ENCODE measurements around the gene C4orf51. TPM values are rescaled to one million over a fixed set of nuclear protein-coding genes. Genes with fewer than 3 reads are reported as not detected.
A peak's percentile ranks its signal among the peaks of the same experiment; 100 is the strongest.

Gene C4orf51
- polyA plus RNA-seq, 1 experiment, result not detected

- H3K27ac ChIP-seq (ENCODE audit: low read depth, low read length), result peak overlapping the region; percentile 100
- no peaks in the 10 kb centered on the region for H3K9me3 ChIP-seq (ENCODE audit: control insufficient read depth, insufficient read depth, low read length)
- H3K27me3 ChIP-seq (ENCODE audit: control insufficient read depth, insufficient read depth, low read length), result no peaks in the 10 kb centered on the region
- no peak for TF ChIP-seq CTCF (IDR thresholded peaks at IDR 0.05; ENCODE audit: low read depth, low read length)
- POLR2A ChIA-PET, result no interaction called here
- no peak for DNase-seq (ENCODE audit: low read depth, low spot score)
- H3K4me3 ChIP-seq (ENCODE audit: low read depth, low read length), result no peak overlapping the region
- CTCF ChIA-PET, result interaction anchor here (0.9 kb wide), 1 partner anchor 342 kb away, joined by 3 read pairs; no protein-coding TSS in a partner anchor
Observed at GRCh38 chr4:145735827-145736226, 55.9 kb downstream of the C4orf51 start.

- H3K9me3 ChIP-seq (ENCODE audit: control insufficient read depth, insufficient read depth, low read length), result no peaks in the 10 kb centered on the region
- ChIA-PET POLR2A (no interaction called here), CTCF (interaction anchor here (0.6 to 0.9 kb wide), 2 partner anchors 229 to 342 kb away, joined by 3 to 4 read pairs; no protein-coding TSS in a partner anchor)
- H3K4me3 ChIP-seq (ENCODE audit: low read depth, low read length), result no peak overlapping the region
- peak overlapping the region; percentile 100 for H3K27ac ChIP-seq (ENCODE audit: low read depth, low read length)
- no peak for TF ChIP-seq CTCF (IDR thresholded peaks at IDR 0.05; ENCODE audit: low read depth, low read length)
- H3K27me3 ChIP-seq (ENCODE audit: control insufficient read depth, insufficient read depth, low read length), result no peaks in the 10 kb centered on the region
- DNase-seq (ENCODE audit: low read depth, low spot score), result no peak
Observed at GRCh38 chr4:145736241-145736831, 56.4 kb downstream of the C4orf51 start.

GRCh38 chr4:145739845-145740244 lies 59.9 kb downstream of the C4orf51 start:
- Histone ChIP-seq H3K9me3 (ENCODE audit: control insufficient read depth, insufficient read depth, low read length) (no peaks in the 10 kb centered on the region), H3K27me3 (ENCODE audit: control insufficient read depth, insufficient read depth, low read length) (no peaks in the 10 kb centered on the region), H3K4me3 (ENCODE audit: low read depth, low read length) (no peak overlapping the region), H3K27ac (ENCODE audit: low read depth, low read length) (no peak overlapping the region)
- DNase-seq (ENCODE audit: low read depth, low spot score), result no peak
- POLR2A ChIA-PET, result interaction anchor here (0.7 kb wide), 1 partner anchor 125 kb away, joined by 3 read pairs; no protein-coding TSS in a partner anchor
- no peak for TF ChIP-seq CTCF (IDR thresholded peaks at IDR 0.05; ENCODE audit: low read depth, low read length)
- CTCF ChIA-PET, result interaction anchor here (0.6 kb wide), 2 partner anchors 123 to 523 kb away, joined by 3 to 4 read pairs; no protein-coding TSS in a partner anchor

- CTCF ChIA-PET, result no interaction called here
- POLR2A ChIA-PET, result no interaction called here
- Histone ChIP-seq H3K27me3 (ENCODE audit: control insufficient read depth, insufficient read depth, low read length) (no peaks in the 10 kb centered on the region), H3K27ac (ENCODE audit: low read depth, low read length) (no peak overlapping the region), H3K9me3 (ENCODE audit: control insufficient read depth, insufficient read depth, low read length) (no peaks in the 10 kb centered on the region), H3K4me3 (ENCODE audit: low read depth, low read length) (no peak overlapping the region)
- DNase-seq (ENCODE audit: low read depth, low spot score), result no peak
- TF ChIP-seq CTCF (IDR thresholded peaks at IDR 0.05; ENCODE audit: low read depth, low read length), result no peak
Observed at GRCh38 chr4:145740806-145741205, 60.9 kb downstream of the C4orf51 start.

GRCh38 chr4:145743641-145744040 lies 63.7 kb downstream of the C4orf51 start:
- DNase-seq (ENCODE audit: low read depth, low spot score), result no peak
- ChIA-PET CTCF (no interaction called here), POLR2A (no interaction called here)
- Histone ChIP-seq H3K4me3 (ENCODE audit: low read depth, low read length) (no peak overlapping the region), H3K9me3 (ENCODE audit: control insufficient read depth, insufficient read depth, low read length) (no peaks in the 10 kb centered on the region), H3K27me3 (ENCODE audit: control insufficient read depth, insufficient read depth, low read length) (no peaks in the 10 kb centered on the region), H3K27ac (ENCODE audit: low read depth, low read length) (no peak overlapping the region)
- TF ChIP-seq CTCF (IDR thresholded peaks at IDR 0.05; ENCODE audit: low read depth, low read length), result no peak

All from AG04450 (cell line).